Limb (tissue), 2 donors: Measurements from ENCODE around the gene NSRP1.
"Not testable (repeated sequence)": the region's sequence is repeated elsewhere in the genome, so short reads cannot be mapped to it uniquely, and the experiment has no call there.

Experiments
- DNase-seq, 2 donors: peaks; one replicate each; pipeline ENCODE4 v3.0.0-alpha.2; 2016; ENCODE audit errors: extremely low spot score in 2 of 2

NSRP1 gene

GRCh38 chr17:30176855-30177254 is 60.2 kb downstream of the NSRP1 start:
- no peak for DNase-seq

DNA sequence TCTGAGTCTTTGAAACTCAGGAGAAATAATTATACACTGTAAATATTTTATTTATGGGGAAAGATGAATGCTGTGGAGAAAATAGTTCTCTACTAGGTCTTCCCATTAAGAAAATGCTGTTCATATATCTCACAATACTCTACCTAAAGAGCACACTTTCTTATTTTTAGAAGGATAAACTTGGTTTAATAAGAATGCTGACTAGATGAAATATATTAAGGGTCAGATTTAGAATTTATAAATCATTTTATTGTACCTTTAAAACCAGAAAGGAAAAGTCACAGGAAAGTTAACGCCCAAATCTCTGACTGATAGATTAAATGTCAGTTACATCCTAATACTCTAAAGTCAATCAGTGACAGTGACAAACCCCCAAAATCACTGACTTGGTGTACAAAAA is 70.1 kb downstream of the NSRP1 start:
- DNase-seq, result no peak

DNA sequence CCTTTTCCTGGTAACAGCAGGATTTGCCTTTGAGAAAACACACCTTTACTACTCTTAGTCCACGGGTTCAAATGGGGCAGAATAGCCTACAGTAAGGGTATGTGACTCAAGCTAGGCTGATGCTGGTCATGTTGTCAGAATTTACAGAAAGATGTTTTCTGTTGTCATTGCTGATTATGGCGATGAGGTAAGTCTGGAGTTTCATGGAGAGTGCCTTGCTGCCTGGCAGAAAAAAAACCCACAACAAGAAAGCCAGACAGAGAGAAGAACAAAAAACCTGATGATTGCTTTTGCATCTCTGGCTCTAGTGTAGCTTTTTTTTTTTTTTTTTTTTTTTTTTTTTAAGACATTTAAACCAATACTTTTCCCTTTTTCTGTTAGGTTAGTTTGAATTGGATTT is 71.0 kb downstream of the NSRP1 start:
- DNase-seq, result no peak

DNA sequence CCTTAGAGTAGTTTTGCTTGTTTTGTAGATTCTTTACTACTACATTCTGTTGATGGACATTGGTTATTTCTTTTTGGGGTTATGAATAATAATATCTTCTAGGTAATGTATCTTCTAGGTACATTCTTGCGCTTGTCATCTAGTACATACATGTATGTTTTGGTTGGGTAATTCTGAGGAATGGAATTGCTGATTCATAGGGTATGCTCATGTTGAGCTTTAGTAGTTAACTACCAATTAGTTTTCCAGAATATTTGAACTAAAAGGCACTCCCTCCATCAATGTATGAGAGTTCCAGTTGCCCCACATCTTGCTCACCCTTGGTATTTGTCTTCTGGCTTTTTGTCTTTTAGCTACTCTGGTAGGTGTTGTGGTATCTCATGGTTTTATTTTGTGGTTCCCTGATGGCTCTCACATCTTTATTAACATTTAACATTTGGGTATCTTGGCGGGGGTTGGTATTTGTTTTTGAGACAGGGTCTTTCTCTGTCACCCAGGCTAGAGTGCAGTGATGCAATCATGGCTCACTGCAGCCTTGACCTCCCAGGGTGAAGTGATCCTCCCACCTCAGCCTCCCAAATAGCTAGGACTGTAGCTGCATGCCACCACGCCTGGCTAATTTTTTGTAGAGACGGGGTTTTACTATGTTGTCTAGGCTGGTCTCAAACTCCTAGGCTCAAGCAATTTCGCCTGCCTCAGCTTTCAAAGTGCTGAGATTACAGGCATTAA is 71.8 kb downstream of the NSRP1 start:
- no peak for DNase-seq

DNA sequence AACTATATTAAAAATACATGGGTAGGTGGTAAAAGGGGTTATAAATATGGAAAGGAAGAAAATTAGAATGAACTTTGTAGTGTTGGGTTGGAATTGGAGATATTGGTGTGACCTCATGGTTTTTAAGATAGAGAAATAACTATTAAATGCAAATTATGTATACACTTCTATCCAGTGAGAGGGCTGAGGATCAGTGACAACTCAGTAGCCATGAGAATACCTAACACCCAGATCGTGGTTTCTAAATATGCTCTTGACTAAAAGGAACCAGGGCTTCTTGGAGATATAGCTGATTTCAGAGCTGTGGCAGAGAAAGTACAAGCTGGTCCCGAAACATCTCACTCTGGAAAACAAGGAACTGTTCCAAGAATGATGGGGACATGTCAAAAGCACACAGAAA is 74.5 kb downstream of the NSRP1 start:
- DNase-seq, result no peak

DNA sequence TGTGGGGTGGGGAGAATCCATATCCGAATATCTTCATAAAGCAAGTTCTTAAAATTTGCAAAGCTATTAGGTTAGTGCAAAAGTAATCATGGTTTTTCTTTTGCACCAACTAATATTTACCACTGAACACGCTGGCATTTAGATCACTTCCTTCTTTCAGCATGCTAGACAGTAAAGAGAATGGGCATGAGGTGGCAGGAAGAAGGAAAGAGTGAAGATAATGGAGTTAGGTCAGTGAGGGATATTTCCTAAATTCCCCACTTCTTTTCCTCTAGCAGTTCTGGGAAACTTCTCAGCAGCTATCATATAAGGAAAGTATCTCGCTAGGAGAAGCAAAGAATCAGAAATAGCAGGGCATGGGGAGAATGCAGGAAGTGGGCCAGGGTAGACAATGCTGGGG is 79.9 kb downstream of the NSRP1 start:
- no peak for DNase-seq

DNA sequence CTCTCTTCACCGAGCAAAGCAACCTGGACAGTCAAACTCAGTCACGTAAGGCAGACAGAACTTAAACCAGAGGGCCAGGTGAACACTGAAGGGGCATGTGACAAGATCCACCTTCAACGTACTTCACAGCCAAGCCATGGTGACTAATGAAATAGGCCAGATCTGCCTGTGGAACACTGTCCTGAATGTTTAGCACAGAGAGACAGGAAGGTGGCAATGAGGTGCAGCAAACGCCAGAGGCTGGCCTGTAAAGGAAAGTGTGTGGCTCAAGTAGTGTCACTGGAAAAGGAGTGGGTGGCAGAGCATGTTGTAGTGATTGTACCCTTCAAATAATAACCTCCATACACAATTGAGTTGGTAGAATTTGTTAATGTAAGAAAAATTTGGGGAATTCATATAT is 80.8 kb downstream of the NSRP1 start:
- no peak for DNase-seq

GRCh38 chr17:30199600-30199999 is 83.0 kb downstream of the NSRP1 start:
- no peak for DNase-seq

DNA sequence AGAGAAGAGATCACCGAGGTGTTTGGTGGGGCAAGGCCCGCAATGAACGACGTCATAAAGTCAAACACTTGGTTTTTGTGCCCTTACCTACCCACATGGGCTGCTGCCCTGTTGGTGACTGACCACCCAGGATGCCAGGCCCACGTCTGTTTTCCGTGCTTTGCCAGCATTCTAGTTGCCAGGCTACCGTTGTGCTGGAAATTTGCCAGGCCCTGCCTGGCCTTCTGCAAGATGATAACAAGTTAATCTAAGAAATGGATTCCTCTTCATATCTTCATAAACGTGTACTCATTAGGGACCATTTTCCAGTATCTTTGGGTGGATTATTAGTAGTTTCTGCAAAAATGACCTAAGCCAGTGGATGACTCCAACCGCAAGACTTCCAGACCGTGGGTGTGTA is 83.5 kb downstream of the NSRP1 start:
- DNase-seq, result no peak

GRCh38 chr17:30200656-30201055 is 84.0 kb downstream of the NSRP1 start:
- not testable (repeated sequence) for DNase-seq

DNA sequence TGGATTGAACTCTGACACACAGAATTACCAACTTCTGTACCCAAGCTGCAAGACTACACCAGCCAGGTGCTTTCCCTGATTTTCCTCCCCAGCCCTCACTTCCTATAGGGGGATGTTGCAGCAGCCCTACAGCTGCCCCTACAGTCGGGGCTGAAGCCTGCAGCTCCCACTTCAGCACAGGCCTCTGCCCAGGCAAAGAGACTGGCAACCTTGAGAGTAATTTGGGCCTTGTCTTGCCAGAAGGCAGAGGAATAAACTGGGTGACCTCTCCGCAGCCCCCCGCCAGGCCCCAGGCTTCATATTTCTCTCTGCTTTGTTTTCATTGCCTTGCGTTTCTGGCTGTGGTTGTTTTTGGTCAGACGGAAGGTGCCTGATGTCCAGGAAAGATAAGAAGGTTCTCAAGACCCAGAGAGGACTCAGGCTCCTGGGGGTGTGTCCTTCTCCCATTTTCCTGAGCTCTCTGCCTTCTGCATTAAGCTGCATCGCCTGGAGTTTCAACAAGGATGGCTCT is 86.9 kb downstream of the NSRP1 start:
- DNase-seq, result no peak

DNA sequence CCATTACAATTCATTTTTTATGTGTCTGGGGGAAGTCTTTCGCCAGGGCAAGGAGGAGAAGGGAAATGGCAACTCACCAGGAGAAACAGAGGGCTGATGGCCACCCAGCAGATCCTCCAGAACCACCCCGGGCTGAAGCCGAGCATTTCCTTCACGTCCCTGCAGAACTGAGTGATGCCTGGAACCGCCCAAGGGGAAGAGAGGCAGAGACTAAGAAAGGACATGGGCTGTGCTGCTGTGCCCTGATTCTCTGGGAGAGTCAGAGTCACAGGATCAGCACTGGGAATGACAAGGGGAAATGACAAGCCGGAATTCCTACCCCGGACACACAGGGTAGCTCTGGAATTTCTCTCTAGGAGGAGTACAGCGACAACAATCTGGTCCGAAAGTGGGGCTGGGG is 91.0 kb downstream of the NSRP1 start:
- DNase-seq, result no peak

- no peak for DNase-seq
Observed at GRCh38 chr17:30208214-30208613, 91.6 kb downstream of the NSRP1 start.

DNA sequence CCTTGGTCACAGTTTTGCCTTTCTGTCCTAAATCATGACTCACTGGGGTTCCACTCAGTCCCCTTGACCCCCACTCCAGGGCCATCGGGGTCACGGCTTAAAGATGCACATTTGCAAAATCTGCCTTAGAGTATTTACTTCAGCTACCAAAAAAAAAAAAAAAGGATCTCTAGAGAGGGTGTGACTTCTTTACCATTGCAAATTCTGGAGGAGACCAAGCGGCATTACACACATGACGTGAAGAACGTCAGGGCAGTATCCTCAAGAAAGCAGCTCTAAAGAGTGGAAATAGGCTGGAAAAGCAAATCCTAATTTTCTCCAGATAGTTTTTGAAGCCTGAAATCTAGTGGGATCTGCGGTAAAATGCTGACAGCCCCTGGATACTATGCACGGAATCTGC is 93.3 kb downstream of the NSRP1 start:
- DNase-seq, result no peak

GRCh38 chr17:30210366-30210765 is 93.8 kb downstream of the NSRP1 start:
- DNase-seq, result no peak

DNA sequence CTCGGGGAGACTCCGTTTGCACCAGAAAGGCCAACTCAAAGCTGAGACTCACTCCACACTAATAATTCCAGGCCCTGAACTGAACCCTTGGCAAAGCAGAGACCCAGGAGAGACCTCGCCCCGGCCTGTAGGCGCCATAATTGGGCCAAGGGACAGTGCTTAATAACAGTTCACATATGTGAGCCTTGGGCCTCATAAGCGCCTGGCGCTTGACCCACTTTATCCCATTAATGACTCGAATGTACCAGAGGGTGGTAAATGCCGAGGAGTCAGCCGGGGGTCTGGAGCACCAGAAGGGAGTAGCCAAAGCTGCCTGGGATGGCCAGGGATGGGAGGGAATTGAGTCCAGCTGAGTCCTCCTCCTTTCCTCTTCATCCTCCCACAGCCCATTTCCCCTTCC is 94.3 kb downstream of the NSRP1 start:
- no peak for DNase-seq

- DNase-seq, result no peak
Observed at GRCh38 chr17:30211371-30211770, 94.8 kb downstream of the NSRP1 start.

DNA sequence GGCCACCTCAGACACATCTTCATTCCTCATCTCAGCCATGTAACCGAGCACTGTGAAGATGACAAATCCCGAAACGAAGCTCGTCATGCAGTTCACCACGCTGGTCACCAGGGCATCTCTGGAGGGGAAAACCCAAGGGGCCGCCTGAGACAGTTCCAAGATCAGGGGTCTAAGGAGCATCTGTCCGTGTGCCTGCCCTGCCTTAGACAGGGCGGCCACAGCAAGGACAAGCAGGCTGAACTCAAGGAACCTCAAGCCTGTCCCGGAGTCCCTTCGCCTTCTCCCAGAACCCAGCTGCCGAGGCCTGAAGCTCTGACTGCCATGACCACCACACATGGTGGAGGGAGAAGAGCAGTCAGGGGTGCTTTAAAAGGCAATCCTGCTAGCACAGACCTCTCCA is 96.1 kb downstream of the NSRP1 start:
- DNase-seq, result no peak

DNA sequence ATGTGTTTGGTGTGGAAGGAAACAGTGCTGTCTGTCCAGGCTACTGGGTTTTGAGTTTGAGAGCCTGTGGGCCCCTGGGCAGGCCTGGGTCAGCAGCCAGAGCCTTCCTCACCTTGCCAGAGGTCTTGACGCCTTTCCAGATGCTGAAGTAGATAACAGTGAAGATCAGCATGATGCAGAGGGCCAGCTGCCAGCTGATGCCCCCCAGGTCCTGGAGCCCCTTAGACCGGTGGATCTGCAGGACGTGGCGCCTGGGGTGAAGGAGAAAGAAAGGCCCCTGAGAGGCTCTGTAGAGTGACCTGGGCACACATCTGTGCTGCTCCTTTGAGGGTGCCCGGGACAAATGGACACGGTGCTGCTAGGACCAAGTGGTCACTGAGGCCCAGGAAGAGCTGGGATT is 100.4 kb downstream of the NSRP1 start:
- no peak for DNase-seq

DNA sequence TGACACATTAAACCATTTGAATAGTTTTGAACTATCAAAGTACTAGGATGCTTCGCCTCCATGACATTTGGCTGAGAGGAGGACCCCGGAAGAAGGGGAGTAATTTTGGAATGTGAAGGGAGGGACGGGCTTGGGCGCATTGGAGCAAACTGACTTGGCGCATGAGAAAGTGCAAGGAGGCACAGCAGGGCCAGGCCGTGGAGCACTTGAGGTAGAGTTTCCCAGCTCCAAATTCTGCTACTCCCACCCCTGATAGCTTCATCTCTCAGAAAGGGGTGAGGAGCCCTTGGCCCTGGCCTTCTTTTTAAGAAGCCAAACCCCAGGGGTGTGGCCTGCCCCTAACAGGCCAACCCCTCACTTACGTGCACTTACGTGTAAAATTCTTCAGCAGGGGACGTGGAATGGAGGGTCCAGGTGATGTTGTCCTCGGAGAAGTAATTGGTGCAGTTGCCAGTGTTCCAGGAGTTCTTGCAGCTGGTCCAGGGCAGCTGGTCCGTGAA is 101.2 kb downstream of the NSRP1 start:
- DNase-seq, result no peak

DNA sequence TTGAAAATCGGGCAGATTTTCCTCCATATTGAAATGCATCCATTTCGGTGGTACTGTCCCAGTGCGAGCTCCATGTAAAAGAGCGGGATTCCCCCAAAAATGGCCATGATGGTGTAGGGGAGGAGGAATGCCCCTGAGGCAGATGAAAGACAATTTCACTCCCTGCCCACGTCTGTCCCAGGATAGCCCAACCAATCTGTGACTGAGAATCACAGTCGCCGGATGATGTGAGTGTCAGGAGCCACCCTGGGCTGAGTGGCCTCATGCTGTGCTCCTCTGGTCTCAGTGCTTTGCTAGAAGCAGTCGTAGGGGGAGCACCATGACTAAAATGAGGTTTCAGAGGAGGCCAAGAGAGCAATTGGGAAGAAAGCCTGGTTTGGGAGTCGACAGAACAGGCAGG is 102.2 kb downstream of the NSRP1 start:
- DNase-seq, result no peak

DNA sequence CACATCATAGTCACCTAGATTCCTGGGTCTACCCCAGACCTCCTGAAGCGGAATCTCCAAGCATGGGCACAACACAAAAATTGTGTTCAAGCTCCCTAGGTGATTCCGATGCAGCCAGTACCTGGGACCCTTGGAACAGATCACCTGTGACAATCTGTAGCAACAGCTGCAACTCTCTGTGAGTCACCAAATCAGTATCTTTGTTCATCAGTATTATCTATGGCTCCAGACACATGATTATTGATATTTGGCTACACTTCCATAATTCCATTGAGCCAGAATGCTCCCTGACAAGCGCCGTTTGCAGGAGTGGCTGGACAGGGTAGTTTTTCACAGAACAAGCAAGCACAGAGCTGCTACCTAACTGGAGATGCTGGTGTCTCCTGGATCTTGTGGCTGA is 102.7 kb downstream of the NSRP1 start:
- no peak for DNase-seq

GRCh38 chr17:30219833-30220232 is 103.2 kb downstream of the NSRP1 start:
- no peak for DNase-seq

- no peak for DNase-seq
Observed at GRCh38 chr17:30220414-30220813, 103.8 kb downstream of the NSRP1 start.
